Type B pancreatic cell (in vitro differentiated cells): Measurements from ENCODE around the gene NIP7. TPM values are rescaled to one million over a fixed set of nuclear protein-coding genes. Genes with fewer than 3 reads are reported as not detected.
"Not testable (repeated sequence)": the region's sequence is repeated elsewhere in the genome, so short reads cannot be mapped to it uniquely, and the experiment has no call there.

ENCODE experiments used
- DNase-seq: peaks from one replicate; pipeline ENCODE4 v3.0.0; 2021; ENCODE audit warnings: mixed read lengths; ENCODE audit not compliant: unreplicated experiment; ENCODE audit errors: extremely low spot score
- H3K27ac Mint-ChIP-seq: 2 replicates; pipeline ENCODE4 v1.8.0; 2021; ENCODE audit warnings: mild to moderate bottlenecking, mixed read lengths
- H3K27me3 Mint-ChIP-seq: 2 replicates; pipeline ENCODE4 v1.8.0; 2021; ENCODE audit warnings: mixed read lengths
- H3K36me3 Mint-ChIP-seq: 2 replicates; pipeline ENCODE4 v1.8.0; 2021; ENCODE audit warnings: mixed read lengths
- H3K4me1 Mint-ChIP-seq: one replicate; pipeline ENCODE4 v1.8.0; 2021; ENCODE audit warnings: mixed read lengths; ENCODE audit not compliant: unreplicated experiment
- H3K4me3 Mint-ChIP-seq: 2 replicates; pipeline ENCODE4 v1.8.0; 2021; ENCODE audit warnings: mild to moderate bottlenecking, mixed read lengths
- H3K9me3 Mint-ChIP-seq: 2 replicates; pipeline ENCODE4 v1.8.0; 2021; ENCODE audit warnings: mixed read lengths
- CTCF ChIP-seq: fragments of 200-600 bp; sonication (generic); conservative IDR thresholded peaks from 2 replicates; pipeline ENCODE4 v1.5.0; 2021; ENCODE audit warnings: antibody characterized with exemption, mild to moderate bottlenecking
- total RNA-seq: library from RNA; stranded (reverse); gene quantifications from 2 replicates; pipeline ENCODE4 v1.2.1, GENCODE V29; 2021; ENCODE audit warnings: low replicate concordance

NIP7 gene
- total RNA-seq, 1 donor from 2014 or later, result 33.2 TPM

GRCh38 chr16:69350536-69351133, 11.1 kb downstream of the NIP7 start:
- TF ChIP-seq CTCF, result no peak
- H3K36me3 Mint-ChIP-seq, result peaks cover 13% of the 10 kb centered on the region
- no peaks in the 10 kb centered on the region for H3K27me3 Mint-ChIP-seq
- H3K9me3 Mint-ChIP-seq, result no peaks in the 10 kb centered on the region
- peak overlapping the region; percentile 74 for H3K4me3 Mint-ChIP-seq
- H3K4me1 Mint-ChIP-seq, result peaks cover 13% of the 10 kb centered on the region
- H3K27ac Mint-ChIP-seq, result peak overlapping the region; percentile 57
- DNase-seq, result no peak

- DNase-seq, result no peak
- no peaks in the 10 kb centered on the region for H3K9me3 Mint-ChIP-seq
- peaks cover 16% of the 10 kb centered on the region for H3K36me3 Mint-ChIP-seq
- H3K4me3 Mint-ChIP-seq, result peak within 1 kb of the TSS; percentile 74
- H3K27me3 Mint-ChIP-seq, result no peaks in the 10 kb centered on the region
- H3K27ac Mint-ChIP-seq, result peak within 1 kb of the TSS; percentile 57
- peaks cover 13% of the 10 kb centered on the region for H3K4me1 Mint-ChIP-seq
- no peak for TF ChIP-seq CTCF
Observed at GRCh38 chr16:69351309-69352027, 11.9 kb downstream of the NIP7 start, which contains the start of gene TMED6. TSS of gene TMED6 (minus strand) at chr16:69351786. CDS start at chr16:69351753, 33 bp downstream.

- not testable (repeated sequence) for H3K4me3 Mint-ChIP-seq, H3K27me3 Mint-ChIP-seq, H3K9me3 Mint-ChIP-seq, H3K27ac Mint-ChIP-seq, H3K4me1 Mint-ChIP-seq
- H3K36me3 Mint-ChIP-seq, result peaks cover 16% of the 10 kb centered on the region
- peak; percentile 20 for DNase-seq
Observed at GRCh38 chr16:69360070-69360469, 20.5 kb downstream of the NIP7 start.

GRCh38 chr16:69363281-69363717, 23.7 kb downstream of the NIP7 start:
- Mint-ChIP-seq H3K36me3 (peaks cover 22% of the 10 kb centered on the region), H3K9me3 (no peaks in the 10 kb centered on the region), H3K27ac (peak overlapping the region; percentile 37), H3K4me1 (peaks cover 7% of the 10 kb centered on the region), H3K4me3 (no peak overlapping the region), H3K27me3 (no peaks in the 10 kb centered on the region)
- no peak for TF ChIP-seq CTCF
- DNase-seq, result peak; percentile 22

- Mint-ChIP-seq H3K27me3 (no peaks in the 10 kb centered on the region), H3K27ac (no peak overlapping the region), H3K36me3 (peaks cover 23% of the 10 kb centered on the region), H3K4me3 (no peak overlapping the region), H3K4me1 (peaks cover 7% of the 10 kb centered on the region), H3K9me3 (no peaks in the 10 kb centered on the region)
- peak; percentile 50 for DNase-seq
- no peak for TF ChIP-seq CTCF
Observed at GRCh38 chr16:69364088-69364487, 24.5 kb downstream of the NIP7 start.

GRCh38 chr16:69365901-69366300, 26.3 kb downstream of the NIP7 start:
- Mint-ChIP-seq H3K27ac (no peak overlapping the region), H3K36me3 (peaks cover 36% of the 10 kb centered on the region)

More at GRCh38 chr16:69365901-69366300, 26.3 kb downstream of the NIP7 start:
- no peak for DNase-seq
- H3K4me3 Mint-ChIP-seq, result no peak overlapping the region
- TF ChIP-seq CTCF, result no peak
- H3K27me3 Mint-ChIP-seq, result no peaks in the 10 kb centered on the region
- H3K4me1 Mint-ChIP-seq, result peaks cover 7% of the 10 kb centered on the region
- H3K9me3 Mint-ChIP-seq, result no peaks in the 10 kb centered on the region
